NCI-H2171 (cell line): ENCODE measurements around the gene EFCAB9.

Experiments
- DNase-seq: peaks from one replicate; lab custom pipeline; 2025; lab: John Stamatoyannopoulos, UW

The EFCAB9 gene

GRCh38 chr5:172166030-172166826 is 27.7 kb upstream of the EFCAB9 start:
- no peak for DNase-seq

- no peak for DNase-seq
Observed at GRCh38 chr5:172167895-172168294, 26.1 kb upstream of the EFCAB9 start.

DNA sequence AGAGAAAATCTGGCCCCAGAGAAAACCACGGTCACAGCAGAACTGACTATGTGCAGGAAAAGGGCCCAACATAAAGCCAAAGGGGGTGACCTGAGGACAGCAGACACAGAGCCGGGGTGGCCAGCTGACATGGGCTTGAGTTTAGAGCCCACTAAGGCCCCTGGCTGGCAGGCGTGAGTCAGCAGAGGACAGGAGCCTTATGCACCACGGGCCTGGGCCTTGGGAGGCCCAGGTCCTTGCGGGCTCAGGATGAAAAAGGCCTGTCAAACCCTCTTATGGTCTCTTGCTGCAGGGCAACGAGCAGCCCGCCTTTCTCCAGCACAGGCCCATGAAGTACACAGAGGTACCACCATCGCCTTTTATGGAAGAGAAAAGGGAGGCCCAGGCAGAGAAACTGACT is 25.7 kb upstream of the EFCAB9 start:
- DNase-seq = no peak

DNA sequence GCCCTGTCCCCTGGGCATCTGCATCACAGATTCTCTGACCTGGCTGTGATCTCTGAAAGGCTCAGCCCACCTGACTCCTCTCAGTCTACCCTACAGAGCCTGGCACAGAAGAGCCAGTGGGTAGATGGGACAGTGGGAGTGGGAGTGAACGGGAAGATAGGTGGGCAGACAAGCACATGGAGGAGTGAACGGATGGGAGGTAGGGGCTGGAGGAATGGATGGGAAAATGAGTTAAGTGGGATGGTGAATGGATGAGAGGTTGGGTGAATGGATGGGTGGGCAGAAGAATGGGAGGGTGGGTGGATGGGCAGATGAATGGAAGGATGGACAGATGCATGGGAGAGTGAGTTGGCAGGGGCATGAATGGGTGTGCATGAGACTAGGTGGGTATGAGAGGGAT is 24.8 kb upstream of the EFCAB9 start:
- DNase-seq = no peak

GRCh38 chr5:172170251-172170701 is 23.7 kb upstream of the EFCAB9 start:
- DNase-seq = no peak

DNA sequence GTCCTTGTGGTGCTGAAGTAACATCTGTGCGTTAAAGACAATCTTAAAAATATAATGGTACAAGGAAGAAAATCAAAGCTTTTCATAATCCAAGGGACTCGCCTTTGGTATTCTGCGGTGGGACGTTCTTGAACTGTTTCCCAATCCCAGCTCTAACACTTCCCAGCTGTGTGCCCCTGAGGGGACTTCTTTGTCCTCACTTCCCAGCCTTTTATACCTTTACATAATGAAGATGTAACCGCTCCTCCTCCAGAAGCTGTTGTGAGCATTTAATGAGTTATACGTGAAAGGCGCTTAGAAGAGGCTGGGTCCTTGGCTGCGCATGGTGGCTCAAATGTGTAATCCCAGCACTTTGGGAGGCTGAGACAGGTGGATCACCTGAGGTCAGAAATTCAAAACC is 22.9 kb upstream of the EFCAB9 start:
- DNase-seq = no peak

- no peak for DNase-seq
Observed at GRCh38 chr5:172172912-172173563, 20.9 kb upstream of the EFCAB9 start.

DNA sequence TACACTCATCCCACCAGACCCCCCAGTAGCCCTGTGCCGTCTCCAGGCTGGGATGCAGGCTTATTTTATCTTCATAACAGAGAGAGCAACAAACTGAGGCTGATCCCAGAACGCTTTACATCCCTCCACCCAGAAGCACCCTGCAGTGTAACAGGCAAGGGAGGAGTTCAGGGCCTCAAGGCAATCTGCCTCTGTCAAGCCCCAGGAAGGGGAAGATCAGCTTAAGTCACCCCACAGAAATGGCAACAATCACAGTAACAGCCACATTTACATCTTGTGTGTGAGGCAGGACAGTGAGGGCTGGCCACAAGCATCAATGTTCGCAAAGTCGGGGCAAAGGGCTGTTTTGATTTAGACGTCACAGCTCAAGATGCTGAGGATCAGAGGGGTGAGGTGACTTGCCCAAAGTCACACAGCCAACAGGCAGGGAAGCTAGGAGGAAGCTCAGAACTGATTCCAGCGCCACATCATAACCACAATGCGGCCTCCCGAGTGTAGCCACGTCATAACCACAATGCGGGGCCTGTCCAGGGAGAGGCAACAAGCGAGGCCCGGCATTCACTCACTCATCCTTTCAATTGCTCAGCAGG is 20.3 kb upstream of the EFCAB9 start:
- DNase-seq = no peak

GRCh38 chr5:172175263-172175719 is 18.7 kb upstream of the EFCAB9 start:
- DNase-seq = no peak

DNA sequence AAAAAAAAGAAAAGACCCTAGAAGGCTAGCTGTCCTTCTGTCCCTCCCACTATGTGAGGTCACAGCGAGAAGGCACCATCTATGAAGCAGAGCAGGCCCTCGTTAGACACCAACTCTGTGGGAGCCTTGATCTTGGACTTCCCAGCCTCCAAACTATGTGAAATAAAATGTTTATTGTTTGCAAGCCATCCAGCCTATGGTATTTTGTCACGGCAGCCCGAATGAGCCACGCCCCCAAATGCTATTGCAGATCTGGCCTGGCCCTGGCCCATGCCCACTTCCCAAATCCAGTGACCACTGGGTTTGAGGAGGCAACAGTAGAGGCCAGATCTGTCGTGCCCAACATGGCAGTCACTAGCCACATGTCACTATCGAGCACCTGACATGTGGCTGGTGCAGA is 16.8 kb upstream of the EFCAB9 start:
- DNase-seq = no peak

GRCh38 chr5:172178301-172178987 is 15.5 kb upstream of the EFCAB9 start:
- DNase-seq = no peak

DNA sequence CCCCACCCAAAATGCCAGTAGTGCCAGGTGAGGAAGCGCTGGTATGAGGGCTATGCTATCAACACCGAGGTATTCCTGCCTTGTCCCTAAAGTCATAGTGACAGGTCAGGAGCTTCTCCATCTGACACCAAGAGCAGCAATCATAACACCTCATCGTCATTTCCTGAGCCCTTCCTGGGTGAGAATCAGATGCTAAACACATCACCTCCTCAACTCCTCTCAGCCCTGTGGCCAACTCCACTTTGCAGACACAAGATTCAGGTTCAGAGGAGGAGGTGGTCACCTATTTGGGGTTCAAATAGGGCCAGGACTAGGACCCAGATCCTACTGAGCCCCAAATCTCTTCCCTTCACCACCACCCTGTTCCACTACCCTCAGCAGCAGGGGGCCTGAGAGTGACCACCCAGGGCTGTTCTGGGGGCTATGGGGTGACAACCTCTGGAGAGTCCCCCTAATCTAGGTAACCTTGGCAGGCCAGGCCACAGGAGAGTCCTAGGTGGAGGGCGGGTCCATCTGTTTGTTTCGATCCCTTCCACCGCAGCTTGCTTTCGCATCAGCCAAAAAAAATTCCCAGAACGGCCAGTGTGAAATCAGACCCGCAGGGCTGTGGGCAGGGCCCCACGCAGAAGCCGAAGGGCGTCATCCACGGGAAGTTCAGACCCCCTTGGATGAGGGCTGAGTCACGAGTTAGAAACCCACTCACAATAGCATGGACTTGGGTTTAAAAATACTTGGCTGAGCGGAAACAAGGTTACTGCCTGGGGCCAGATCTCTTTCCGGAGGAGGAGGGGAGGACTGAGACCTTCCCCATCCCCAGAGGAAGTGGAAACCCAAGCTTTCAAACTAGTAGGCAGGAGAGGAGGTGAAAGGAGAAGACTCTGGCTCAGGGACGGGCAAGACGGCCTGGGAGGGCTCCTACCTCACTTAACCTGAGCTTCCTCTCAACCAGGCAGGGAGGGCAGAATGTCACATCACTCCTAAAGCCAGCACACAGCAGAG is 14.7 kb upstream of the EFCAB9 start:
- no peak for DNase-seq

DNA sequence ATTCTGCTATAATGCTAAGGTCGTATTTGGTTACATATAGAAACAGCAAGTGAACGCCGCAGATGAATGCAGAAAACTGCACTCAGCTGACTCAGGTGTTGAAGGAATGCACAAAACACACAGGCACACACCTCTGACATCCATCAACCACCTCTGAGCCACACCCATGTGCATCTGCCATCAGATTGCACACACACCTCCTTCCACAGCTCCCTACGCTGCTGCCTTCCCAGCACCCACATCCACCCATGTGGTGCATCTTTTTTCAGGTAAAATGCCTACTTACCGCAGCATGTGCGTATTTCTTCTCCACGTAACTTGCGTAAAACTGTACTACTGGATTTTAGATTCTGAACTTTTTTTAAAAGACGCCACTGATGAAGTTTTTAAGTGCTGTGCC is 13.0 kb upstream of the EFCAB9 start:
- DNase-seq = no peak

DNA sequence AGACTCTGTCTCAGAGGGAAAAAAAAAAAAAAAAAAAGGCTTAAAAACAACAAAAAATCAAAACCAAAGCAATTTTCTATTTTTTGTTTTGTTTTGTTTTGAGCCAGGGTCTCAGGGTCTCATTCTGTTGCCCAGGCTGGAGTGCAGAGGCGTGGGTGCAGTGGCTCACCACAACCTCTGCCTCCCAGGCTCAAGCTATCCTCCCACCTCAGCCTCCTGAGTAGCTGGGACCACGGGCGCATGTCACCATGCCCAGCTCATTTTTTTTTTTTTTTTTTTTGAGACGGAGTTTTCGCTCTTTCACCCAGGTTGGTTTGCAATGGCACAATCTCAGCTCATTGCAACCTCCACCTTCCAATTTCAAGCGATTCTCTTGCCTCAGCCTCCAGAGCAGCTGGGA is 11.7 kb upstream of the EFCAB9 start:
- DNase-seq = no peak

- no peak for DNase-seq
Observed at GRCh38 chr5:172183881-172184280, 10.1 kb upstream of the EFCAB9 start.

- no peak for DNase-seq
Observed at GRCh38 chr5:172185096-172185461, 8.9 kb upstream of the EFCAB9 start.

- DNase-seq = no peak
Observed at GRCh38 chr5:172186114-172186695, 7.8 kb upstream of the EFCAB9 start.

GRCh38 chr5:172187118-172188032 is 6.6 kb upstream of the EFCAB9 start:
- DNase-seq = no peak

DNA sequence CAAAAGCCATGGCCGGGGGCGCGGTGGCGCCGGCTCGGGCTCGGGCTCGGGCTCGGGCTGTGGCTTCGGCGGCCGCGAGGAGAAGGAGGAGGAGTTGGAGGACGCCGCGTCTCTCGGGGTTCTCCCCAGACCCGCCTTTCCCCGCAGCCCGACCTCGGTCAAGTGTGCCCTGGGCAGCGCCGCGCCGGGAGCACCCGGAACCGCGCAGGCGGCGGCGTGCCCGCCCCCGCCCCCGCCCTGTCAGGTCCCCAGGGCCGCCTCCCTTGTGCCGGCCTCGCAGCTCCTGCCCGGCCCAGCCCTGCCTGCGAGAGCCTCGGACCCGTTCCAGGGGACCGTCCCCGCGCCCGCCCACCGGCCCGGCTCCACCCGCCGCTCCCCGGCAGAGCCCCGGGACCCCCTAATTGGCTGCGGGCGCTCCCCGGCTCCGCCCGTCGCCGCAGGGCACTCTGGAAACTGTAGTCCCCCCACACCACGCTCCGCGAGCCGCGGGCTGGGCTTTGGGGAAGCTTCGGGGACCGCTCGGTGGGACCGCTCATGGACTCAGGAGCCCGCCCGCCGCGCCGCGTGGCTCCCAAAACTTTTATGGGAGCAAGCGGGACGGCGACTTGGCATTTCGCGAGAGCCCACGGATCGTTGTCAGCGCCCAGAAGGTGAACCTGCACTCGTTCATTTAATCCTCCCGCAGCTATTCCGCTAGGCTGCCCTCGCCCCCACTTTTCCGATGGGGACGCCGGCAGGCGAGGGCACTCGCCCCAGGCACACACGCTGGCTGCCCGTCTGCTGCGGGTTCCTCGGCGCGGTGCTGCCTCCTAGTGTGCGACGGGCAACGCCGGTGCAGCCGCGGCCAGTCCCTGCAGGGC is 5.7 kb upstream of the EFCAB9 start, which contains the start of gene STK10:
STK10 (minus strand) TSS at position 192 of the 860 bp plus-strand sequence; CDS start at position 10, 182 bp downstream.
- peak; percentile 62 for DNase-seq
